Osteoblast (primary cell): ENCODE results near the gene SUGCT. TPM values are rescaled to one million over a fixed set of nuclear protein-coding genes. Genes with fewer than 3 reads are reported as not detected.
A peak's percentile ranks its signal among the peaks of the same experiment; 100 is the strongest.

Experiments used
- DNase-seq: peaks from one replicate; pipeline ENCODE4 v3.0.0; 2011; ENCODE audit warnings: low spot score, mixed read lengths; ENCODE audit not compliant: insufficient read length; ENCODE audit errors: missing footprints
- H2AFZ ChIP-seq: 2 replicates; pipeline ENCODE4 v1.6.0; 2011; ENCODE audit warnings: mild to moderate bottlenecking, low read length
- H3K27ac ChIP-seq: 2 replicates; pipeline ENCODE4 v1.5.1; 2011; ENCODE audit warnings: mild to moderate bottlenecking, low read depth, low read length, moderate library complexity
- H3K27me3 ChIP-seq: 2 replicates; pipeline ENCODE4 v1.6.0; 2012; ENCODE audit warnings: mild to moderate bottlenecking, control low read depth, inconsistent platforms, low read length, moderate library complexity; ENCODE audit not compliant: insufficient read depth
- H3K36me3 ChIP-seq: 2 replicates; pipeline ENCODE4 v1.5.1; 2011; ENCODE audit warnings: mild to moderate bottlenecking, low read length, control low read depth, moderate library complexity; ENCODE audit not compliant: insufficient read depth
- H3K4me1 ChIP-seq: 2 replicates; pipeline ENCODE4 v1.5.1; 2011; ENCODE audit warnings: mild to moderate bottlenecking, low read length, control low read depth, moderate library complexity; ENCODE audit not compliant: insufficient read depth
- H3K4me2 ChIP-seq: 2 replicates; pipeline ENCODE4 v1.6.0; 2011; ENCODE audit warnings: mild to moderate bottlenecking, low read length; ENCODE audit not compliant: insufficient read depth
- H3K4me3 ChIP-seq: fragments of 200-600 bp; sonication (generic); 3 replicates; pipeline ENCODE4 v1.5.1; 2012; ENCODE audit warnings: mild to moderate bottlenecking, low read length, inconsistent platforms; ENCODE audit not compliant: insufficient read depth
- H3K79me2 ChIP-seq: 2 replicates; pipeline ENCODE4 v1.6.0; 2012; ENCODE audit warnings: mild to moderate bottlenecking, low read length, control low read depth, inconsistent platforms; ENCODE audit not compliant: insufficient read depth
- H3K9me3 ChIP-seq: 2 replicates; pipeline ENCODE4 v1.5.1; 2011; ENCODE audit warnings: low read depth, low read length, control low read depth
- H4K20me1 ChIP-seq: 2 replicates; pipeline ENCODE4 v1.6.0; 2012; ENCODE audit warnings: mild to moderate bottlenecking, low read length, control low read depth; ENCODE audit not compliant: insufficient read depth
- CTCF ChIP-seq: IDR thresholded peaks from 2 replicates; pipeline ENCODE4 v1.5.1; 2011; ENCODE audit warnings: mild to moderate bottlenecking, low read depth, low read length, moderate library complexity; ENCODE audit errors: extremely low read depth
- total RNA-seq: library from RNA; depleted of rRNA; stranded (reverse); fragments of >200 nt; gene quantifications from 2 replicates; pipeline ENCODE4 v1.2.3, GENCODE V29; 2012

Gene SUGCT
- total RNA-seq, 1 donor = 21.7 TPM

- DNase-seq = peak; percentile 36
- Histone ChIP-seq H3K27ac (no peak overlapping the region), H3K4me3 (no peak overlapping the region), H3K36me3 (no peaks in the 10 kb centered on the region), H2AFZ (no peak overlapping the region), H3K27me3 (no peaks in the 10 kb centered on the region), H3K79me2 (no peaks in the 10 kb centered on the region), H3K9me3 (no peaks in the 10 kb centered on the region), H4K20me1 (no peaks in the 10 kb centered on the region), H3K4me1 (peaks cover 19% of the 10 kb centered on the region), H3K4me2 (no peak overlapping the region)
- no peak for TF ChIP-seq CTCF
Observed at GRCh38 chr7:40570223-40570622, 435.4 kb downstream of the SUGCT start.

GRCh38 chr7:40571796-40572195 is 437.0 kb downstream of the SUGCT start:
- Histone ChIP-seq H3K27ac (peak overlapping the region; percentile 60), H3K36me3 (no peaks in the 10 kb centered on the region), H4K20me1 (no peaks in the 10 kb centered on the region), H3K4me1 (peaks cover 19% of the 10 kb centered on the region), H3K9me3 (no peaks in the 10 kb centered on the region), H3K79me2 (no peaks in the 10 kb centered on the region), H2AFZ (peak overlapping the region; percentile 27), H3K4me3 (peak overlapping the region; percentile 12), H3K27me3 (no peaks in the 10 kb centered on the region), H3K4me2 (peak overlapping the region; percentile 73)
- TF ChIP-seq CTCF = no peak
- DNase-seq = peak; percentile 58

- no peak overlapping the region for H2AFZ ChIP-seq
- H3K4me2 ChIP-seq = peak overlapping the region; percentile 11
- no peaks in the 10 kb centered on the region for H3K36me3 ChIP-seq
- no peaks in the 10 kb centered on the region for H3K79me2 ChIP-seq
- TF ChIP-seq CTCF = no peak
- peak overlapping the region; percentile 60 for H3K27ac ChIP-seq
- H3K9me3 ChIP-seq = no peaks in the 10 kb centered on the region
- no peaks in the 10 kb centered on the region for H4K20me1 ChIP-seq
- DNase-seq = no peak
- no peak overlapping the region for H3K4me3 ChIP-seq
- H3K4me1 ChIP-seq = peaks cover 19% of the 10 kb centered on the region
- no peaks in the 10 kb centered on the region for H3K27me3 ChIP-seq
Observed at GRCh38 chr7:40572810-40573465, 438.1 kb downstream of the SUGCT start.

- Histone ChIP-seq H3K27me3 (no peaks in the 10 kb centered on the region), H3K4me3 (no peak overlapping the region), H3K79me2 (no peaks in the 10 kb centered on the region), H4K20me1 (no peaks in the 10 kb centered on the region), H3K4me2 (no peak overlapping the region), H3K9me3 (no peaks in the 10 kb centered on the region), H3K36me3 (no peaks in the 10 kb centered on the region), H3K27ac (peak overlapping the region; percentile 25), H3K4me1 (peaks cover 7% of the 10 kb centered on the region), H2AFZ (no peak overlapping the region)
- no peak for TF ChIP-seq CTCF
- peak; percentile 18 for DNase-seq
Observed at GRCh38 chr7:40579401-40579800, 444.6 kb downstream of the SUGCT start.
